Measurements from ENCODE around the gene LRRC26.

Gene LRRC26

DNA sequence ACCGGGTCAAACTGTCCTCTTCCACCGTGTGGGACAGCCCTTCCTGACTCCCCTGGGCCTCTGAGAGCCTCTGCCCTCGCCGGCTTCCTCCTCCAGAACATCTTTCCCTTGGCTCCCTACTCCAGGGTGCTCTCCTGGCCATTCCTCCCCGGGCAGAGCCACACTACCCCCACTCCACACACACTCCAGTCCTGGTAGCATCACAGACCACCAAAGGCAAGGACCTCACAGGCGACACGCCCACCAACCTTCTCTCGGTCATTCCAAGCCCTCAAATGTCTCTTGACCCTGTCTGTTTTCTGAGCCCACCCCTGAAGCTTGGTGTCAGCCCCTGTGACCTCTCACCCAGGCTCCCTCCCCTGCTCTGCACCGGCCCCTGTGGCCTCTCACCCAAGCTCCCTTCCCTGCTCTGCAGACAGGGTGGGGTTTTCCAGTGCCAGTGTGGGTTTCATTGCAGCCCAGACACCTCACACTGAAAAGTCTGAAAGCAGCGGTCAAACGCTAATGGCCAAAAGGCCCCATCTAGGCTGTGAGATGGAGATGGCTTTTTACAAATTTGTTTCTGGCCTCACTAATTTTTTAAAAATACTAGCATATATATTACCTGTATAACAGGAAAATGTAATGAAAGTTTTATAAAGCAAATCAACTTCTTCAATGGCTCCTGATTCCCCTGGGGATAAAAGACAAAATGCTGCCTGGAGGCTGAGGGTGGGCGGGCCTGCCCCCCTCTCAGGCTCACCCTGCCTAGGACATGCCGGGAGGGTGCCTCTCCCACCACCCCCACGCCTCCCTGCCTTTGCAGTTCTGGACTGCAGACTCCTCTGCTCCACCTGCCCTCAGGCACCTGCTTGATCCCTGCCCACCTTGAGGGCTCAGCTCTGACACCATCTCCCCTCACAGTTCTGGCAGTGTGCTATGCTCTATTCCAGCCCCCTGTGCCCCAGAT is 10.5 kb downstream of the LRRC26 start:
- no peak for DNase-seq (ENCODE audit: low read depth)
- no peak overlapping the region for H3K4me3 ChIP-seq (ENCODE audit: control insufficient read depth, low read depth, low read length)
- TF ChIP-seq, protein P1, sequence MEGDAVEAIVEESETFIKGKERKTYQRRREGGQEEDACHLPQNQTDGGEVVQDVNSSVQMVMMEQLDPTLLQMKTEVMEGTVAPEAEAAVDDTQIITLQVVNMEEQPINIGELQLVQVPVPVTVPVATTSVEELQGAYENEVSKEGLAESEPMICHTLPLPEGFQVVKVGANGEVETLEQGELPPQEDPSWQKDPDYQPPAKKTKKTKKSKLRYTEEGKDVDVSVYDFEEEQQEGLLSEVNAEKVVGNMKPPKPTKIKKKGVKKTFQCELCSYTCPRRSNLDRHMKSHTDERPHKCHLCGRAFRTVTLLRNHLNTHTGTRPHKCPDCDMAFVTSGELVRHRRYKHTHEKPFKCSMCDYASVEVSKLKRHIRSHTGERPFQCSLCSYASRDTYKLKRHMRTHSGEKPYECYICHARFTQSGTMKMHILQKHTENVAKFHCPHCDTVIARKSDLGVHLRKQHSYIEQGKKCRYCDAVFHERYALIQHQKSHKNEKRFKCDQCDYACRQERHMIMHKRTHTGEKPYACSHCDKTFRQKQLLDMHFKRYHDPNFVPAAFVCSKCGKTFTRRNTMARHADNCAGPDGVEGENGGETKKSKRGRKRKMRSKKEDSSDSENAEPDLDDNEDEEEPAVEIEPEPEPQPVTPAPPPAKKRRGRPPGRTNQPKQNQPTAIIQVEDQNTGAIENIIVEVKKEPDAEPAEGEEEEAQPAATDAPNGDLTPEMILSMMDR (conservative IDR thresholded peaks at IDR 0.05; ENCODE audit: control insufficient read depth, insufficient read depth, low read depth, low read length), result no peak

DNA sequence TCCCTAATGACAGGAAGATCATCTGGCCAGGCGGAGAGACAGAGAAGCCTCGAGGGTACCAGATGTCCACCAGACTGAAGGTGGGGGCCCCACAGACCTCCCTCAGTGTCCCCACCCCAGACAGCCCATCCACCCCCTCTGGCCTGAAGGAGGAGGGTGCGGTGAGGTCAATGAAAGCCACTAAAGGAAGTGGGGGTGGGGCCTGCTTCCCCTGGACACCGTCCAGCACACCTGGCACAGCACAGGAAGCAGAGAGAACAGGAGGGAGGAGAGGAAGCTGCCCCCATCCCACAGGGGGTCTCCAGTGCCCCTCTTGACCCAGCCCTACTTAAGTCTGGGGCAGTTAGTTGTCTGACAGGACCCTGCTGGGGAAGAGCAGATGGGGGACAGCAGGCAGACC is 11.2 kb downstream of the LRRC26 start:
- no peak for DNase-seq (ENCODE audit: low read depth)
- TF ChIP-seq, protein P1 (conservative IDR thresholded peaks at IDR 0.05; ENCODE audit: control insufficient read depth, insufficient read depth, low read depth, low read length), result no peak
- no peak overlapping the region for H3K4me3 ChIP-seq (ENCODE audit: control insufficient read depth, low read depth, low read length)

DNA sequence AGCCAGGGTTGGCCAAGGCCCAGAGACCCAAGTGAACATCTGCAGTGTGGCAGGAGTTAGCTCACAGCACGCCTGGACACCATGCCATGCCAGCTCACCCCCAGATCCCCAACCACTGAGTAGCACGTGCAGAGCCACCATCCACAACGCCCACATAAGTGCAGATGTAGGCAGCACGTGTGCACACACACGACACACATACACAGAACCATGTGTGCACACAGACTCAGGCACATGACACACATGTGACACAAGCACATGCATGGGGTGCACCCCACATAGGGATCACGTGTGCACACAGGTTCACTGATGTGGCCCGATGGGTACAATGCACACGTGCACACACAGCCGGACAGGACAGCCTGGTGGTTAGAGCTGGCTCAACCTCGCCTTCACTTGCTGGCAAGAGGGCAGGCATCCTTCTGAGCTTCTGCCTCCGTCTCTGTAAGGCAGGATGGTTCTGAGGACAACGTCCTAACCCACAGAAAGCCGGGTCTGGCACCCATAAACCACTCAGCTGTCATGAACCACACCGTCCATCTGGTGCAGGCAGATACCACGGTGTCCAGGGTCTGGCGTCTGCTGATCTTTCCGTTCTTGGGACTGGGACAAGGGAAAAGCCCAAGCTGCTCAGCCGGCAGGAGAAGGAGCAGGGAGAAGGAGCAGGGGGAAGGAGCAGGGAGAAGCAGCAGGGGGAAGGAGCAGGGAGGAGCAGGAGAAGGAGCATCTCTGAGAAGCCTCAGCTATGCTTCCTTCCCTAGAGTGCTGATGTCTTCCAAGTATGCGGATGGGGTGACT is 12.0 kb downstream of the LRRC26 start:
- TF ChIP-seq, protein P1 (conservative IDR thresholded peaks at IDR 0.05; ENCODE audit: control insufficient read depth, insufficient read depth, low read depth, low read length), result no peak
- no peak overlapping the region for H3K4me3 ChIP-seq (ENCODE audit: control insufficient read depth, low read depth, low read length)
- DNase-seq (ENCODE audit: low read depth), result peak; percentile 24

DNA sequence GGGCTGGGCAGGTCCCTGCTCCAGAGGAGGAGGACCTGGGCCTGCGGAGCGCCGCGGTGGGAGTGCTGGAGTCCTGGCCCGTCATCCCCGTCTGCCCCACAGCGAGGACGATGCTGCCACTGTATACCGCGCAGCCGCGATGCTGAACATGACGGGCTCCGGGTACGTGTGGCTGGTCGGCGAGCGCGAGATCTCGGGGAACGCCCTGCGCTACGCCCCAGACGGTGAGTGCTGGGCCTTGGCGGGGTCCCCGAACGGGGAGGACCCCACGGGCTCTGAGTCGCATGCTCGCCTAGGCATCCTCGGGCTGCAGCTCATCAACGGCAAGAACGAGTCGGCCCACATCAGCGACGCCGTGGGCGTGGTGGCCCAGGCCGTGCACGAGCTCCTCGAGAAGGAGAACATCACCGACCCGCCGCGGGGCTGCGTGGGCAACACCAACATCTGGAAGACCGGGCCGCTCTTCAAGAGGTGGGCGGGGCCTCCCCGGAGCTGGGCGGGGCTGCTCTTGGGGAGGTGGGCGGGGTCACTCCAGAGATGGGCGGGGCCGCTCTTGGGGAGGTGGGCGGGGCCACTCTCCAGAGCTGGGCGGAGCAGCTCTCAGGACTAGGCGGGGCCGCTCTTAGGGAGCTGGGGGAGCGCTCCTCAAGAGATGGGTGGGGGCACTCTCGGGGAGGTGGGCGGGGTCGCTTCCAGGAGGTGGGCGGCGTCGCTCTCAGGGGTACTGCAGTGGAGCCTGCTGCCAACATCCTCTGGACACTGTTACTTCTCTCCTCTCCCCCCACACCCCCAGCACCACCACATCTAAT is 13.1 kb downstream of the LRRC26 start:
- peak; percentile 56 for DNase-seq (ENCODE audit: low read depth)
- peak overlapping the region; percentile 27 for H3K4me3 ChIP-seq (ENCODE audit: control insufficient read depth, low read depth, low read length)
- TF ChIP-seq, protein P1 (conservative IDR thresholded peaks at IDR 0.05; ENCODE audit: control insufficient read depth, insufficient read depth, low read depth, low read length), result no peak

DNA sequence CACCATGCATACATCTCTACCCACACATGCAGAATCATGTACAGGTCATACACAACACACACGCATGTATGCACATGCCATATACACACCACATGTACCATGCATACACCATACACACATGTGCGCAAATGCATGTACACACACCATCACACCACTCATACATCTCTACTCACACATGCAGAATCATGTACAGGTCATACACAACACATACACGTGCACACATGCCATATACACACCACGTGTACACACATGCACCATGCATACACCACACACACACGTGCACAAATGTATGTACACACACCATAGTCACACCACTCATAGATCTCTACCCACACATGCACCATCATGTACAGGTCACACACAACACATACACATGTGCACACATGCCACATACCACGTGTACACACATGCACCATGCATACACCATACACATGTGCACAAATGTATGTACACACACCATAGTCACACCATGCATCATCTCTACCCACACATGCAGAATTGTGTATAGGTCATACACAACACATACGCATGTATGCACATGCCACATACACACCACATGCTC is 16.9 kb downstream of the LRRC26 start:
- H3K4me3 ChIP-seq (ENCODE audit: control insufficient read depth, low read depth, low read length), result no peak overlapping the region
- DNase-seq (ENCODE audit: low read depth), result no peak
- TF ChIP-seq, protein P1 (conservative IDR thresholded peaks at IDR 0.05; ENCODE audit: control insufficient read depth, insufficient read depth, low read depth, low read length), result no peak
